ENCODE data around the gene RCAN3. TPM values are rescaled to one million over a fixed set of nuclear protein-coding genes. Genes with fewer than 3 reads are reported as not detected.
A peak's percentile ranks its signal among the peaks of the same experiment; 100 is the strongest.

The RCAN3 gene
- total and polyA plus RNA-seq, 9 of the 15 experiments (the other 6 are each of a cell fraction or from before 2014, with no cell fraction given): 0.10 to 1.4 (median 0.43) TPM

- Histone ChIP-seq H3K9me3 (replicated peaks; ENCODE audit: control insufficient read depth, insufficient read depth, low read depth, low read length) (no peaks in the 10 kb centered on the region), H3K36me3 (ENCODE audit: control insufficient read depth, insufficient read depth, low read length) (no peaks in the 10 kb centered on the region), H3K9ac (ENCODE audit: insufficient read depth in 1 of 2, low read depth in 2 of 2, low read length in 2 of 2) (no peak overlapping the region), H3K27ac (ENCODE audit: extremely low read depth, low read depth, low read length) (no peak overlapping the region), H4K20me1 (replicated peaks; ENCODE audit: control insufficient read depth, insufficient read depth, low read length) (peaks cover 2% of the 10 kb centered on the region), H3K9me1 (ENCODE audit: control insufficient read depth, insufficient read depth, low read length) (no peaks in the 10 kb centered on the region), H3K27me3 (ENCODE audit: control insufficient read depth in 2 of 2, insufficient read depth in 2 of 2, low read length in 2 of 2) (peaks cover 37 to 59% of the 10 kb centered on the region in 2 experiments), H3K79me2 (ENCODE audit: control insufficient read depth, insufficient read depth, low read length) (no peaks in the 10 kb centered on the region), H3K4me1 (replicated peaks in 1 of 2; ENCODE audit: control insufficient read depth in 2 of 2, insufficient read depth in 2 of 2, low read length in 2 of 2) (peaks cover 0 to 7% of the 10 kb centered on the region in 2 experiments; a peak in 2 of 5 replicates), H2AFZ (ENCODE audit: low read depth, low read length) (no peak overlapping the region), H3K4me3 (no peak overlapping the region), H3K4me2 (ENCODE audit: insufficient read depth, low read length) (no peak overlapping the region)
- POLR2A ChIA-PET: interaction anchor here (1.0 kb wide), 1 partner anchor 14 kb away, joined by 3 read pairs; no protein-coding TSS in a partner anchor
- intact Hi-C loops (cut with micrococcal nuclease) (no loop called here), in situ Hi-C loops (cut with MboI) (no loop called here)
- ATAC-seq (no peak), DNase-seq (ENCODE audit: extremely low read depth in 1 of 4, low spot score in 3 of 4) (no peak), FAIRE-seq (no peak)
- CTCF ChIA-PET (ENCODE audit: low intra/inter-chr PET ratio): no interaction called here
- 0% methylated on average over 6 of the region's 6 CpGs for WGBS (ENCODE audit: insufficient coverage, low coverage, missing lambda C conversion rate)
- no TSS peak for BruUV-seq (replicated peaks)
- TF ChIP-seq HMGN3 (IDR thresholded peaks at IDR 0.05; ENCODE audit: borderline replicate concordance, extremely low read depth, insufficient read length, low read depth, low read length) (no peak), RAD21 (CRISPR knock-in tag; conservative IDR thresholded peaks at IDR 0.05 in 1 of 2, IDR thresholded peaks at IDR 0.05 in 1 of 2) (no peak), MTF1 (CRISPR knock-in tag; IDR thresholded peaks at IDR 0.05; ENCODE audit: borderline replicate concordance) (no peak), SIN3A (IDR thresholded peaks at IDR 0.05; ENCODE audit: borderline replicate concordance in 2 of 2, control insufficient read depth in 1 of 2, low read depth in 2 of 2, low read length in 2 of 2) (no peak)
Measured at GRCh38 chr1:24560361-24560760, 57.7 kb downstream of the RCAN3 start.

GRCh38 chr1:24562625-24563024 lies 60.0 kb downstream of the RCAN3 start:
- H3K27me3 ChIP-seq (ENCODE audit: control insufficient read depth in 2 of 2, insufficient read depth in 2 of 2, low read length in 2 of 2): peaks cover 30 to 52% of the 10 kb centered on the region in 2 experiments
- no peaks in the 10 kb centered on the region; the same call in 1 of the 2 replicates for H4K20me1 ChIP-seq (replicated peaks; ENCODE audit: control insufficient read depth, insufficient read depth, low read length)
- H3K9me3 ChIP-seq (replicated peaks; ENCODE audit: control insufficient read depth, insufficient read depth, low read depth, low read length): no peaks in the 10 kb centered on the region
- H3K4me2 ChIP-seq (ENCODE audit: insufficient read depth, low read length): no peak overlapping the region
- no peaks in the 10 kb centered on the region for H3K9me1 ChIP-seq (ENCODE audit: control insufficient read depth, insufficient read depth, low read length)
- no peak overlapping the region for H3K27ac ChIP-seq (ENCODE audit: extremely low read depth, low read depth, low read length)
- no peak overlapping the region for H3K9ac ChIP-seq (ENCODE audit: insufficient read depth in 1 of 2, low read depth in 2 of 2, low read length in 2 of 2)
- intact Hi-C loops (cut with micrococcal nuclease) (no loop called here), in situ Hi-C loops (cut with MboI) (no loop called here)
- H2AFZ ChIP-seq (ENCODE audit: low read depth, low read length): no peak overlapping the region
- CTCF ChIA-PET (ENCODE audit: low intra/inter-chr PET ratio): no interaction called here
- FAIRE-seq (no peak), ATAC-seq (no peak), DNase-seq (ENCODE audit: extremely low read depth in 1 of 4, low spot score in 3 of 4) (no peak)
- no peaks in the 10 kb centered on the region for H3K79me2 ChIP-seq (ENCODE audit: control insufficient read depth, insufficient read depth, low read length)
- H3K36me3 ChIP-seq (ENCODE audit: control insufficient read depth, insufficient read depth, low read length): no peaks in the 10 kb centered on the region
- POLR2A ChIA-PET: no interaction called here
- peaks cover 0 to 1% of the 10 kb centered on the region in 2 experiments; a peak in 2 of 5 replicates for H3K4me1 ChIP-seq (replicated peaks in 1 of 2; ENCODE audit: control insufficient read depth in 2 of 2, insufficient read depth in 2 of 2, low read length in 2 of 2)
- no peak overlapping the region for H3K4me3 ChIP-seq
- TF ChIP-seq ZNF436 (CRISPR knock-in tag; IDR thresholded peaks at IDR 0.05): no peak
- TF ChIP-seq NFIC (IDR thresholded peaks at IDR 0.05): peak; percentile 96
- peak; percentile 83 for TF ChIP-seq NFIX (CRISPR knock-in tag; IDR thresholded peaks at IDR 0.05; ENCODE audit: low read depth)
- BruUV-seq (replicated peaks): no TSS peak

Data from K562 (cell line).